ENCODE results near the gene PIGO. TPM values are rescaled to one million over a fixed set of nuclear protein-coding genes. Genes with fewer than 3 reads are reported as not detected.

PIGO gene
- 34.5 and 37.3 TPM in 2 replicates for total RNA-seq (2013; cell fraction: nucleolus; rRNA removed)
- total RNA-seq (2014; rRNA removed) (18.4 and 19.0 TPM in 2 replicates), total RNA-seq (2014; rRNA removed; fragmentation: Illumina TruSeq; extraction: Trizol) (7.6 and 8.2 TPM in 2 replicates), total RNA-seq (2021) (19.9 and 23.2 TPM in 2 replicates), polyA plus RNA-seq (2011; rRNA removed) (11.9 and 21.2 TPM in 2 replicates), polyA plus RNA-seq (2014; fragmentation: Illumina TruSeq; extraction: Trizol) (12.9 and 16.7 TPM in 2 replicates), polyA plus RNA-seq (2014; fragmentation: Nextera tagmentation; extraction: Ambion mirVana) (10 to 100 TPM in 1 of 2 experiments, 1 to 10 TPM in 1; 8.3 to 13.1 TPM), polyA plus RNA-seq (2014; rRNA removed) (16.7 and 17.8 TPM in 2 replicates), polyA plus RNA-seq (2016; fragmentation: Nextera tagmentation; extraction: Ambion mirVana) (10 to 100 TPM; 22.3 to 23.3 TPM), polyA minus RNA-seq (2011; rRNA and poly(A)+ RNA removed) (21.7 and 25.2 TPM in 2 replicates), Bru-seq, nascent RNA (percentile 83 among the genes with signal in this experiment), BruChase-seq, experiment 1, labeled RNA remaining after a 6-hour chase (percentile 74 among the genes with signal in this experiment), BruChase-seq, experiment 2, labeled RNA remaining after a 2-hour chase (percentile 71 among the genes with signal in this experiment)
- 8.0 TPM for polyA plus RNA-seq (2011; ENCODE audit: low read depth)
- 19.9 and 24.8 TPM in 2 replicates for polyA plus RNA-seq (2011; cell fraction: cytosol; rRNA removed)
- polyA plus RNA-seq (2011; cell fraction: nucleus; rRNA removed): 45.1 and 49.3 TPM in 2 replicates
- polyA plus RNA-seq (2012): 11.5 and 13.8 TPM in 2 replicates
- polyA minus RNA-seq (2011; cell fraction: cytosol; rRNA and poly(A)+ RNA removed): 6.8 and 9.7 TPM in 2 replicates
- polyA minus RNA-seq (2011; cell fraction: nucleus; rRNA and poly(A)+ RNA removed): 17.8 and 26.6 TPM in 2 replicates
- long read RNA-seq, experiment 1, partial matches to known transcripts: 0 of 6 reads
- long read RNA-seq, experiment 1, other reads (novel, unspliced or antisense): 3 of 6 reads
- long read RNA-seq, experiment 2, transcript PIGO-202 (12 exons, 2,464 nt): major isoform, 12 of 30 reads
- long read RNA-seq, experiment 2, partial matches to known transcripts: 7 of 30 reads
- long read RNA-seq, experiment 2, other reads (novel, unspliced or antisense): 11 of 30 reads

GRCh38 chr9:35096035-35096849 is at the start of gene PIGO:
PIGO (minus strand) TSS chr9:35096591; CDS start chr9:35095565, 1,026 bp downstream.
- ATAC-seq (peak; percentile 95), FAIRE-seq (peak; percentile 81), DNase-seq (ENCODE audit: low read depth, low spot score) (no peak)
- ChIA-PET POLR2A (interaction anchor here (0.9 to 6.7 kb wide), 5 partner anchors 15 to 24 kb away, joined by 4 to 35 read pairs (median 4); partner anchors contain the start of genes FANCG and VCP), SMC1A (ENCODE audit: uncharacterized antibody, unreplicated experiment) (interaction anchor here (0.7 to 2.4 kb wide), 11 partner anchors 10 to 197 kb away, joined by 3 to 17 read pairs (median 7); partner anchors contain the start of gene VCP), RAD21 (ENCODE audit: unreplicated experiment) (interaction anchor here (0.6 to 3.5 kb wide), 8 partner anchors 18 to 197 kb away, joined by 3 to 19 read pairs (median 3); partner anchors contain the start of genes ATOSB and DNAJB5), CTCF (interaction anchor here (0.5 to 4.2 kb wide), 24 partner anchors 11 to 457 kb away, joined by 3 to 44 read pairs (median 4); partner anchors contain the start of genes FANCG and VCP)
- peak within 1 kb of the TSS; percentile 98 for H2AFZ ChIP-seq (ENCODE audit: control insufficient read depth, low read depth, low read length)
- H3K79me2 ChIP-seq (ENCODE audit: control insufficient read depth, insufficient read depth, low read length): peaks cover 7% of the 10 kb centered on the region
- H3K27me3 ChIP-seq (replicated peaks in 1 of 2; ENCODE audit: control insufficient read depth in 2 of 2, insufficient read depth in 2 of 2, low read length in 1 of 2): no peaks in the 10 kb centered on the region
- peak within 1 kb of the TSS; percentile 75 for H3K4me2 ChIP-seq (ENCODE audit: control insufficient read depth, insufficient read depth)
- BruUV-seq (replicated peaks): TSS peak; percentile 77
- no peaks in the 10 kb centered on the region for H3K9me3 ChIP-seq (replicated peaks; ENCODE audit: control insufficient read depth, insufficient read depth, low read length)
- peak within 1 kb of the TSS; percentile 100 for H3K27ac ChIP-seq (ENCODE audit: control insufficient read depth, insufficient read depth)
- peak within 1 kb of the TSS; percentile 81 for H3K4me3 ChIP-seq
- peak within 1 kb of the TSS; percentile 100 for H3K9ac ChIP-seq (ENCODE audit: control insufficient read depth, insufficient read depth, low read length)
- intact Hi-C loops (cut with micrococcal nuclease; ENCODE audit: unreplicated experiment): loop anchor here (1.0 to 5.0 kb wide), 4 partner anchors 16 to 197 kb away; partner anchors contain the start of genes ATOSB and DNAJB5
- peaks cover 7% of the 10 kb centered on the region for H3K4me1 ChIP-seq (ENCODE audit: control insufficient read depth, insufficient read depth, low read length)
- H4K20me1 ChIP-seq (ENCODE audit: control insufficient read depth, insufficient read depth): no peaks in the 10 kb centered on the region
- in situ Hi-C loops (cut with MboI): loop anchor here (5.0 kb wide), 1 partner anchor 194 kb away; no protein-coding TSS in a partner anchor
- WGBS (ENCODE audit: insufficient coverage, insufficient replicate concordance, low lambda C conversion rate, missing lambda C conversion rate): under 1% methylated on average over 49 of the region's 53 CpGs
- peaks cover 11 to 15% of the 10 kb centered on the region in 2 experiments for H3K36me3 ChIP-seq (ENCODE audit: control insufficient read depth in 2 of 2, insufficient read depth in 2 of 2, low read length in 1 of 2)
- TF ChIP-seq NFXL1 (IDR thresholded peaks at IDR 0.05; ENCODE audit: borderline replicate concordance) (no peak), BCL11A (IDR thresholded peaks at IDR 0.05; ENCODE audit: low read depth, low read length) (no peak), SMAD1 (IDR thresholded peaks at IDR 0.05; ENCODE audit: low read depth, partially characterized antibody) (no peak), PAX5 (IDR thresholded peaks at IDR 0.05; ENCODE audit: borderline replicate concordance, low read depth, low read length) (0 out of 2 replicates have a peak, but pooled peaks have one; percentile 11), SMARCA5 (IDR thresholded peaks at IDR 0.05) (peak; percentile 99), POU2F2 (IDR thresholded peaks at IDR 0.05; ENCODE audit: borderline replicate concordance, low read depth, low read length) (no peak), KDM1A (IDR thresholded peaks at IDR 0.05; ENCODE audit: borderline replicate concordance) (no peak), RUNX3 (IDR thresholded peaks at IDR 0.05; ENCODE audit: low read length) (peak; percentile 62), RB1 (IDR thresholded peaks at IDR 0.05; ENCODE audit: borderline replicate concordance) (peak; percentile 92), BMI1 (IDR thresholded peaks at IDR 0.05; ENCODE audit: borderline replicate concordance) (no peak), IKZF1 (conservative IDR thresholded peaks at IDR 0.05) (peak; percentile 89), EGR1 (IDR thresholded peaks at IDR 0.05; ENCODE audit: borderline replicate concordance in 1 of 2, low read depth in 2 of 2, low read length in 2 of 2) (peak in 1 of 2 experiments; percentile 65; a peak in 2 of 3 replicates), JUNB (IDR thresholded peaks at IDR 0.05) (no peak), KLF5 (IDR thresholded peaks at IDR 0.05; ENCODE audit: partially characterized antibody) (no peak), ATF3 (IDR thresholded peaks at IDR 0.05; ENCODE audit: borderline replicate concordance, extremely low read depth, low read depth, low read length) (no peak), USF1 (IDR thresholded peaks at IDR 0.05; ENCODE audit: borderline replicate concordance, extremely low read length, insufficient read depth, low read depth, low read length) (no peak), RCOR1 (conservative IDR thresholded peaks at IDR 0.05; ENCODE audit: low read depth, low read length) (no peak), NR2F1 (conservative IDR thresholded peaks at IDR 0.05) (peak; percentile 94)
